IPS DF 4.7 (cell line): ENCODE measurements around the gene DEDD.
"Not testable (repeated sequence)": the region's sequence is repeated elsewhere in the genome, so short reads cannot be mapped to it uniquely, and the experiment has no call there.

Experiments used
- DNase-seq: peaks from one replicate; pipeline ENCODE4 v3.0.0-alpha.2; 2013; ENCODE audit warnings: low spot score; ENCODE audit errors: extremely low read depth

DEDD gene

GRCh38 chr1:161128591-161129420, 3.7 kb downstream of the DEDD start:
- DNase-seq, result no peak

GRCh38 chr1:161127649-161128048, 4.8 kb downstream of the DEDD start:
- DNase-seq, result no peak

- no peak for DNase-seq
Observed at GRCh38 chr1:161122967-161123366, 9.5 kb downstream of the DEDD start.

DNA sequence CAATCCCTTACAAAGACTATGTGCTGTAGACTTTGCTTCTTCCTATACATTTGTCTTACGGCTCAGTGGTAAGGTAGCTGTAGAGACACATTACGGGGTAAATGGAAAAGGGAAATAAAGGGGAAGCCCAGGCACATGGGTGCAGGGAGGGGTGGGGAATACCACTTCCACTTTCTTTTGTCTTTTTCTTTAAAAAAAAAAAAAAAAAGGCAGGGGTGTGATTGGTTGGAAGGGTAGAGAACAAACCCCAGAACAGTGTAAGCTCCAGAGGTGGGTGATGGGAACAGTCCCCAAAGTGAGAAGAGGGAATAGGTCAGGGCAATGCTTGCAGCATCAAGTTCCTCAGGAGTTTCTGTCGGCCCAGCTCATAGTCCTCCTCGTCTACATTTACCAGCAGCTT, 10.6 kb downstream of the DEDD start:
- DNase-seq, result no peak

DNA sequence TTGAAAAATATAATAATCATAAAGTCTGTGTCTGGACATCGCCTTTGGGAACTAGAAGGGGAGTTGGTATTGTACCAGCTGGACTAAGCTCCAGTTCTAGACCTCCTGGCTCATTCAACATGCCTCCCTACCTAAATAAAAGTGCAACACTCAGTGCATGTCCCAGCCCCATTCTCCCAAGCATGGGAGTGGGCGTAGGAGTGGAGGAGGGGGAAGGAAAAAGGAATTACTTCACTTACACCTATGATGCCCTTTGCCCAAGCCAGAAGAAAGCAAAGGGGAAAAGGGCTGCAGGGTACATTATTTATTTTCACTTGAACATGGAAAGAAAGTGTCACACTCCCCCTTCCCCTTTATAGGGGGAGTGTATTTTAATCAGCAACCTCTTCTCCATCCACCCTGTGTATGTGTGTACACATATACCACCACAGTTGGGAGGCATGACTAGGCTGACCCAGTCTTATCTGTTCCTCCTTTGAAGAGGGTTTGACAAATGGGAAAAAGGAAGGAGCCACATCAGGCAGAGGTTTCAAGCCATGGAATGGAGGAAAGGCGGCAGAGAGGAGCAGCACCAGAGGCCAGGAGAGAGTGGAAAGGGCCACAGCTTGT, 11.3 kb downstream of the DEDD start:
- no peak for DNase-seq

DNA sequence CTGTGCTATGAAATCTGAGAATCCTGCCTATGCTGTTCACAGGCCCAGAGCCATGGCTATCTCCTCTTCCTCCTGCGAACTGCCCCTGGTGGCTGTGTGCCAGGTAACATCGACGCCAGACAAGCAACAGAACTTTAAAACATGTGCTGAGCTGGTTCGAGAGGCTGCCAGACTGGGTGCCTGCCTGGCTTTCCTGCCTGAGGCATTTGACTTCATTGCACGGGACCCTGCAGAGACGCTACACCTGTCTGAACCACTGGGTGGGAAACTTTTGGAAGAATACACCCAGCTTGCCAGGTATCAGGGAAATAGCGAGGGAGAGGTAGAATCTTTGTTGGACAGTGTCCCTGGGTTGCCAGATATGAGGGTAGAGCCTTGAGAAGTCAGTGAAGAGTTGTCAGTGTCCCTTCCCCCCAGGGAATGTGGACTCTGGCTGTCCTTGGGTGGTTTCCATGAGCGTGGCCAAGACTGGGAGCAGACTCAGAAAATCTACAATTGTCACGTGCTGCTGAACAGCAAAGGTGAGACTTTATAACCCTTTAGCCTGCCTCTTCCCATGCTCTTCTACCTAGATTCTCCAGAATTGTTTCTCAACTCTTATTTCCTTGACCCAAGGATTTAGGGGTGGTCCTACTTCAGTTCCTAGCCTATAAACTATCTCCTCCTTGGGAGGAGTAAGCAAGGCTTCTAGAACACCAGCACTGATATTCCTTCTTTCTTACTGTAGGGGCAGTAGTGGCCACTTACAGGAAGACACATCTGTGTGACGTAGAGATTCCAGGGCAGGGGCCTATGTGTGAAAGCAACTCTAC, 13.2 kb downstream of the DEDD start:
- DNase-seq, result no peak

DNA sequence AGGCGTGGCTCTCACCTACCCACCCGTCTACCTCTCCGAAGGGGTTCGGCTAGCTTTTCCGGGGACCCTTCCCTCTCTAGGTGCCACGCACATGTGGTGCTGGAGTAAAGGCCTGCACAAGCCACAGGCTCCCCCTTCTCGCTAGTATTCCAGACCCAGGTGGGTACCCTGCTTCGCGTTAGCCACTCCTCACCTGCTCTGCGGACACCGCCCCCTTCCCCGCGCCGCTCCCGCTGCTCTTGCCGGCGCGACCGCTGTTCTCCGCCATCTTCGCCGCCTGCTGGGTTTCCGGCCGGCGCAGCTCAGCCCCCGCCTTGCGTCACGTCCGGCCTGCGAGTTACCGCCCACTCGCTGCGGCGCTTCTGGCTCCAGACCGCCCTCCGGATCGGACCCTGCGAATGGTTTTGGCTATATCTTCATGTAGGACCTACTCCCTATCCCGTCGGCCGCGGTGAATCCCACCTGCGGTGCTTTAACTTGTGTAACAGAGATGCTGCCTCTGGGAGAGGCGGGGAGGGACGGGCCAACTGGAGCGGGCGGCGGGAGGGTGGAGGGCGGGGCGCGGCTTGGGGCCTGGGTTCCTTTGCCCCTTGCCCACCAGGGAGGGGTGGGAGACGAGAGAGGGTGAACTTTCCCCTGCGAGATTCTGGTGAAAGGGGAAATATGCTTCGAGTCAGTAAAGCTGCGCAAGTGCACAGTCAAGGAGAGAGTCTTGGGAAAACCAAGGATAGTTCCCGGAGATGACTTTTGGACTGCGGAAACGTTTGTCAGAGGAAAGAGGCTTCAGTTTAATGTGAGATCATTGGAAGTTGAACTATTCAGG, 14.5 kb downstream of the DEDD start, which contains the start of the genes NIT1 and PFDN2:
Gene NIT1, plus strand, starts transcription at position 347 of the 823 bp plus-strand sequence. Its CDS starts 72 bp downstream, at position 419.
Gene PFDN2, minus strand, starts transcription at position 279 of the 823 bp plus-strand sequence. Its CDS starts 11 bp downstream, at position 268.
- peak; percentile 49 for DNase-seq

DNA sequence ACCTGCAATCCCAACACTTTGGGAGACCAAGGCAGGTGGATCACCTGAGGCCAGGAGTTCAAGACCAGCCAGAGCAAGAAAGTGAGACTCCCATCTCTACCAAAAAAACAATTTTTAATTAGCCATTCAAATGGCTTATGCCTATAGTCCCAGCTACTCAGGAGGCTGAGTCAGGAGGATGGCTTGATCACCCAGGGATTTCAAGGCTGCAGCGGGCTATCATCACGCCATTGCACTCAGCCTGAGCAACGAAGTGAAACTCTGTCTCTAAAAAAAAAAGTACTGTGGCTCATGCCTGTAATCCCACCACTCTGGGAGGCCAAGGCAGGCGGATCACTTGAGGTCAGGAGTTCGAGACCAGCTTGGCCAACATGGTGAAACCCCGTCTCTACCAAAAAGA, 16.5 kb downstream of the DEDD start:
- DNase-seq, result not testable (repeated sequence)

- DNase-seq, result no peak
Observed at GRCh38 chr1:161115132-161115711, 17.2 kb downstream of the DEDD start.

- no peak for DNase-seq
Observed at GRCh38 chr1:161114556-161114955, 17.9 kb downstream of the DEDD start.

DNA sequence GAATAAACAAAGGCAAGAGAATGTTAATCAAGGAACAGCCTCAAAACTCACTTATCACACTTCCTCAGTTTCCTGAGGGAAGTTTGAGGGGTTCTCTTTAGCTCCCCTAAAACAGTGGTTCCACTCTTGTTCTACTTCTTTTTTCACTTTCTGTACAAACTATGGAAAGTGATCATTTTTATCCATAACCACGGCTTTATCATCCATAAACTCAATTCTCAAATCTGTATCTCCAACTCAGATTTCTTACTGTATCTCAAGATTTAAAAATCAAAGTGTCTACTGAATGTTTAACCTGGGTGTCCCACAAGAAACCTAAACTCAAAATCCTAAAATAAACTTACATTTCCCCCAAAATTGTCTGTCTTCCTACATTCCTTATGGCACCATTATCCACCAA, 18.6 kb downstream of the DEDD start:
- no peak for DNase-seq

DNA sequence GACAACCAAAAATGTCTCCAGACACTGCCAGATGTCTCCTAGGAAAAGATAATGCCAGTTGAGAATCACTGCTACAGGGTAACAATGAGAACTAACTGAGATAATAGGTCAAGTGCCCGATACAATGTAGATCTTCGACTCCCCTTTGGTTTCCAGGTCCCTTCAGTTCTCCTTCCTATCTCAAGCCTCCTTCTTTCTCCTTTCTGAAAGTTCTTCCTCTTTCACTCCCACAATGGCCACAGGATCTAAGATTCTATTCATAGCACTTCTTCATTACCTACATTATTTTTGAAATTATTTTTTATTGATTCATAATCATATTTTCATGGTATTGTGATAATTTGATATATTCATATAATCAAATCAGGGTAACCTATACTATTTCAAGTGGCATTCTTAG, 20.9 kb downstream of the DEDD start:
- DNase-seq, result no peak

GRCh38 chr1:161111117-161111516, 21.4 kb downstream of the DEDD start:
- DNase-seq, result no peak

- no peak for DNase-seq
Observed at GRCh38 chr1:161106431-161106830, 26.0 kb downstream of the DEDD start.

DNA sequence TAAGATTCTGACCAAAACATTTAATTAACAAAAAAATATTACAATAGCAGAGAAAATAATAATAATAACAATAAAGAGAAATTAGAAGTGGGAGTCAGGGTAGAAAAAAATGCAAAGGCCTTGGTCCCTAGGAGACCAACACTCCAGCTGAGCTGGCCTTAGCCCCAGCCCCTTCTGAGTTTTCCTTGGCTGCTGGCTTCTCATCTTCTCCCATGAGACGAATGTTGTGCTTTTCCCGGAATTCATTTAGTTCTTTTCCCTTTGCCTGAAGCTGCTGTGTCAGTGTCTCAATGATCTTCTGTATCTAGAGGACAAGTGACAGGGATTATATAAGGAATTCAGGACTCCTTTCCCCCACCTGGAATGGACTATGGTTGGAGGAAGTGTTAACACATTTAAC, 31.9 kb downstream of the DEDD start:
- DNase-seq, result no peak

DNA sequence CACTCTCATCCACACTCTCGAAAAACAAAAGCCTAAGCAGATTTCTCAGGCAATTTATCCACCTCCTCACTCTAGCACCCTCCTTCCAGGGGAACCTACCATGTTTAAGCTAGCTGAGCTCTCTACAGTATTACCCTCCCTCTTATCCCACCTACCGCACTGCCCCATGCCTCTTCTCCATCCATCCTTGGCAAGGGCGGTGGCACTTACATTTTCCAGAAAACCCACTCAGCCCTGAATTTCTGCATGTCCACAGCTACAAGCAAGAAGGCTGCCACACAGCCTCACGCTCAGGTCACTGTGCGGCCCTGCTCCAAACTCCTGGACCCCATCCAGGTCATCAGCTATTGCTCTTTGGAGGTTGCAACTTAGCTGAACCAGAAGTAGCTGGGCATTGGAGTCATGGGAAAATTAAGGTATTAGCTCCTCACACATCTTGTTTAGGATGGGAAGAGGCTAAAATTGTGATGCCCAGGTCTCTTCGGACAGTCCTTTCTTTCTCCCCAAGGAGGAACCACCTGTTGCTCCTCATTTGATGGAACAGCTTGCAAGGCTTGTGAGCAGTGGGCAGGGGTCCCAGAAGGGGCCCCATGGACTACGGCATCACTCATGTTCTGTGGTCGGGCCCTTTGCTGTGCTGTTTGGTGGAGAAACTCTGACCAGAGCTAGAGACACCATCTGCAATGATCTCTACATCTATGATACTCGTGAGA, 33.2 kb downstream of the DEDD start:
- DNase-seq, result no peak

- DNase-seq, result peak; percentile 86
Observed at GRCh38 chr1:161098210-161099068, 34.0 kb downstream of the DEDD start, which contains the start of gene KLHDC9. Gene KLHDC9, plus strand, starts transcription at chr1:161098361. Its CDS starts 175 bp downstream, at chr1:161098536.

DNA sequence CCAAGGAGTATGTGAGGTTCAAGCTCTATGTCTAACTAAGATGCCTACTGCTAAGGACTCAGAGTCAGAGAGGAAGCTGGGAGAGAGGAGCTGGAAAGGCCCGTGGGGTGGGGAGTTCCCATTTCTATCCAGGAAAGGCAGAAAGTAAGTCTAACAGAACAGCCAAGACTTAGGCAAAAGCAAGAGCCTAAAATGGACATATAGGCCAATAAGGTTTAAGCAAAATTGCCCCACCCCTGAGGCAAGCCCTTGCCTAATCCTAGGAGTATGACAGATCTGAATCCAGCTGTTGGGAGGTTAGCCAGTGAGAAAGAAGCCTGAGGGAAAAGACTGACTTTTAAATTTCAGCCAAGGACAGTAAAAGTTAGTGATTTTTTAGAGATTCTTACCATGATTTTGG, 35.9 kb downstream of the DEDD start:
- DNase-seq, result no peak

GRCh38 chr1:161096015-161096414, 36.5 kb downstream of the DEDD start:
- DNase-seq, result no peak
